Measurements from ENCODE around the gene SPCS3. TPM values are rescaled to one million over a fixed set of nuclear protein-coding genes. Genes with fewer than 3 reads are reported as not detected.

Gene SPCS3
- total RNA-seq, 1 donor from 2014 or later, result 252 TPM

Other genes with a start within 250 kb of the SPCS3 start
- gene SPATA4, start 124.4 kb upstream of the SPCS3 start, total RNA-seq, result not detected in 2 replicates
- gene ASB5, start 50.7 kb upstream of the SPCS3 start, total RNA-seq, result not detected in 2 replicates

All from T-helper 1 cell treated with Interleukin-12 subunit alpha and Interleukin-12 subunit beta and Interleukin-4 antibody, amounts not matched to agents 30 ng/mL and 1 ng/mL, for 36 hours (primary cell).